Measurements from ENCODE around the gene SDC1.

SDC1 gene

GRCh38 chr2:20185176-20186022 is 39.5 kb downstream of the SDC1 start:
- TF ChIP-seq ZFX (IDR thresholded peaks at IDR 0.05; ENCODE audit: borderline replicate concordance) = no peak
- TF ChIP-seq CTCF (IDR thresholded peaks at IDR 0.05) = no peak
- H3K27ac ChIP-seq = no peak overlapping the region

- TF ChIP-seq CTCF (IDR thresholded peaks at IDR 0.05) (no peak), ZFX (IDR thresholded peaks at IDR 0.05; ENCODE audit: borderline replicate concordance) (no peak)
Observed at GRCh38 chr2:20184067-20184938, 40.6 kb downstream of the SDC1 start.

GRCh38 chr2:20183373-20183772 is 41.6 kb downstream of the SDC1 start:
- peak overlapping the region; percentile 52; the same call in 1 of the 2 replicates for H3K27ac ChIP-seq
- no peak for TF ChIP-seq CTCF (IDR thresholded peaks at IDR 0.05)
- TF ChIP-seq ZFX (IDR thresholded peaks at IDR 0.05; ENCODE audit: borderline replicate concordance) = no peak

More at GRCh38 chr2:20184067-20184938, 40.6 kb downstream of the SDC1 start:
- peak overlapping the region; percentile 15; the same call in 1 of the 2 replicates for H3K27ac ChIP-seq

- no peak for TF ChIP-seq ZFX (IDR thresholded peaks at IDR 0.05; ENCODE audit: borderline replicate concordance)
- no peak for TF ChIP-seq CTCF (IDR thresholded peaks at IDR 0.05)
Observed at GRCh38 chr2:20182241-20182931, 42.5 kb downstream of the SDC1 start.

GRCh38 chr2:20181761-20182160 is 43.2 kb downstream of the SDC1 start:
- no peak for TF ChIP-seq ZFX (IDR thresholded peaks at IDR 0.05; ENCODE audit: borderline replicate concordance)
- no peak for TF ChIP-seq CTCF (IDR thresholded peaks at IDR 0.05)
- peak overlapping the region; percentile 52 for H3K27ac ChIP-seq

More at GRCh38 chr2:20182241-20182931, 42.5 kb downstream of the SDC1 start:
- peak overlapping the region; percentile 52 for H3K27ac ChIP-seq

- H3K27ac ChIP-seq = peak overlapping the region; percentile 73
- TF ChIP-seq CTCF (IDR thresholded peaks at IDR 0.05) = no peak
- TF ChIP-seq ZFX (IDR thresholded peaks at IDR 0.05; ENCODE audit: borderline replicate concordance) = no peak
Observed at GRCh38 chr2:20180676-20181648, 44.0 kb downstream of the SDC1 start.

All from 22Rv1 (cell line).